Activated CD4-positive, alpha-beta T cell treated with anti-CD3 and anti-CD28 coated beads, Interleukin-2, amount 10 ng/mL, durations not matched to agents 7 days and 5 days (primary cell): ENCODE results near the gene TENM4. TPM values are rescaled to one million over a fixed set of nuclear protein-coding genes. Genes with fewer than 3 reads are reported as not detected.

Source experiments
- CTCF ChIA-PET: fragments of 350-600 bp; sonication (Branson Sonifier 250); formaldehyde crosslinking; loops from one replicate; lab custom pipeline; 2021; ENCODE audit warnings: antibody characterized with exemption; lab: Charles Lee
- POLR2A ChIA-PET: fragments of 350-600 bp; sonication (Branson Sonifier 250); formaldehyde crosslinking; loops from one replicate; lab custom pipeline; 2021; ENCODE audit warnings: antibody characterized with exemption; lab: Charles Lee
- DNase-seq: peaks from one replicate; pipeline ENCODE4 v3.0.0-alpha.2; 2020
- H3K27ac Mint-ChIP-seq: one replicate; pipeline ENCODE4 v1.8.0; 2021; ENCODE audit warnings: mild to moderate bottlenecking, moderate library complexity, mixed read lengths
- H3K27me3 Mint-ChIP-seq: one replicate; pipeline ENCODE4 v1.8.0; 2021; ENCODE audit warnings: mixed read lengths
- H3K36me3 Mint-ChIP-seq: one replicate; pipeline ENCODE4 v1.8.0; 2021; ENCODE audit warnings: low read depth, mixed read lengths
- H3K4me1 Mint-ChIP-seq: one replicate; pipeline ENCODE4 v1.8.0; 2021; ENCODE audit warnings: mixed read lengths
- H3K4me3 Mint-ChIP-seq: one replicate; pipeline ENCODE4 v1.8.0; 2021; ENCODE audit warnings: mild to moderate bottlenecking, moderate library complexity, mixed read lengths
- H3K9me3 Mint-ChIP-seq: one replicate; pipeline ENCODE4 v1.8.0; 2021; ENCODE audit warnings: mixed read lengths
- total RNA-seq, 2 experiments: library from RNA; stranded (reverse); gene quantifications; one replicate each; pipeline ENCODE4 v1.2.3, GENCODE V29; 2021

TENM4 gene
- total RNA-seq, 2 experiments from 2014 or later = not detected

DNA sequence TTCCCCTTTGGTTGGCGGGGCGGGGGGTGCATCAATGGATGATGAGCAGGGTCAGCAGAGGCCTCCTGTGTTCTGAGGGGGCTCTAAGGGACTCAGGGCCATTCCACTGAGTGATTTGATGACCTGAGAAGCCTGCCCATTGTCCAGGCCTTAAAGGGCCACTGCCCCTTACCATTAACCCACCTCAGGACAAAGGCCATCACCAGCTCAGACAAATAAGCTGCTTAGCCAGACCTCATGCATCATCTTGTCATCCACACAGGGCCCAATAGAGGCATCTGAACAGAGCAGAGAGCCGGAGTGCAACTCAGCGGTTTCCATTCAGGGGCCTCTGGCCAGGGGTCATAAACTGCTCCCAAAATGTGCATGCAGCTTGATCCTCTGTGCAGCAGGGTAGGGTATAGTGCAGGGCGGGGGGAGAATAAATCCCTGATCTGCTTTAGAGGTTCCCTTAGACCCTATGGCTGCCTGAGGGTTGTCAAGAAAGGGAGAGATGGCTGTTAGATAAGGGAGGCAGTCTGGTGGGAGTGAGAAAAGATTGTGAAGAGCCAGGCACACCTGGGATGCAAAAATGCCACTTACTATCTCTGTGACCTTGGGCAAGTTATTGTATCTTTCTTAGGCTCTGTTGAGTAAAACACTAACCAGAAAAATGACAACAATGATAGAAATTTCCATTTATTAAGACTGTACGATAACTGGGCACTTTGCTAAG, 490.7 kb downstream of the TENM4 start:
- H3K36me3 Mint-ChIP-seq = no peaks in the 10 kb centered on the region

DNA sequence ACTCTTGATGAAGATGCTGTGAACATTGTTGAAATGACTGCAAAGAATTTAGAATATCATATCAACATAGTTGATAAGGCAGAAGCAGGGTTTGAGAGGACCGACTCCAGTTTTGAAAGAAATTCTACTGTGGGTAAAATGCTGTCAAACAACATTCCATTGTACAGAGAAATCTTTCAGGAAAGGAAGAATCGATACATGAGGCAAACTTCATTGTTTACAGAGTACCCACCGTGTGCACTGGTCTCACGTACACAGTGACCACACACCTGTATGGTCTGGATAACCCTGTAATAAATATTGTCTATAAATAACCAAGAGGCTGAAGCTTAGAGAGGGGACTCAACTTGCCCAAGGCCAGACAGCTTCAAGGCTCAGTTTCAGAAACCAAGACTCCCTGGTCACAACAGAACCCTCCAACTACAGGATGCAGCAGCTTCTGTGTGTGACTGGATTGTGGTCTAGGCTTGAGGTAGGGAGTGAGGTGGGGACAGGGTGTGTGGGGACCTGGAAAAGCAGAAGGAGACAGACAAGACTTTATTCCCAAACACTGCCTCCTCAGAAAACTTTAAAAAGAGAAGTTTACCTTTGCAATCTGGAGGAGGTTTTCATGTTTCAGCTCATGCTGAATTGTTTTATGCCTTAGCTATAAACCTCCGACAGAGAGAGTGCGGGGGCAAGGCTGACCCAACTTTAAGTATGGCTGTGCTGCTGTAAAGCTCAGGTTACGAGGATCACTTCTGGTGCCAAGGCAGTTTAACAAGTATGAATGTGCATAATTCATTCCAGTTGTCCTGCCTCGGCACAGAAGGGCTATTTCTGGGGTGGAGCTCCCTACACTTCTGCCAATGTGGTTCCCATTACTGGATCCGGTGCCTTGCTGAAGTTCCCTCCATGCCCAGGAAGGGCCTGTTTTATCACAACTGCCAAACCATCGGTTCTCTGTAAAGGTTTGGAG, 493.6 kb downstream of the TENM4 start:
- H3K27ac Mint-ChIP-seq = no peak overlapping the region
- CTCF ChIA-PET = interaction anchor here (0.6 kb wide), 1 partner anchor 680 kb away, joined by 3 read pairs; no protein-coding TSS in a partner anchor
- no peak overlapping the region for H3K4me3 Mint-ChIP-seq
- H3K27me3 Mint-ChIP-seq = peaks cover 9% of the 10 kb centered on the region
- no peak for DNase-seq
- no peaks in the 10 kb centered on the region for H3K36me3 Mint-ChIP-seq
- H3K9me3 Mint-ChIP-seq = no peaks in the 10 kb centered on the region
- POLR2A ChIA-PET = no interaction called here
- no peaks in the 10 kb centered on the region for H3K4me1 Mint-ChIP-seq

More for the DNA sequence above, 490.7 kb downstream of the TENM4 start:
- H3K4me3 Mint-ChIP-seq = no peak overlapping the region
- DNase-seq = no peak
- ChIA-PET POLR2A (no interaction called here), CTCF (interaction anchor here (1.3 kb wide), 1 partner anchor 14 kb away, joined by 3 read pairs; no protein-coding TSS in a partner anchor)
- H3K27me3 Mint-ChIP-seq = peaks cover 10% of the 10 kb centered on the region
- H3K4me1 Mint-ChIP-seq = no peaks in the 10 kb centered on the region
- no peak overlapping the region for H3K27ac Mint-ChIP-seq
- no peaks in the 10 kb centered on the region for H3K9me3 Mint-ChIP-seq

DNA sequence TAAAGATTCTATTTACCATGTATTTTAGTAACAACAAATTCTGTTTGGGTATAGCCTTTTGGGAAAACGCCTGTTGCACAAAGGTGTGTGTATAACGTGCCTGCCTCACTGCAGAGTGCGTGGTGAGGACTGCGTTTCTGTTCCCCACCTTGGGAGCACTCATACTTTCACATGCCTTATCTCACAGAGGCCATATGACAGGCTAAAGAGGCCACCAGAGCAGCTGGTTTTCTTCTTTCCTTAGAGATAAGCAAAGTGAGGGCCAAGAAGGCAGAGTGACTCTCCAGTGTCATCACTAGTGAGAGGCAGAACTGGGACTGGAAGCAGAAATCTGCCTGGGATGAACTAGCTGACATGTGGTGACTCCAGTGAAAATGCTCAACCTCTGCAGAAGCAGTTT, 497.0 kb downstream of the TENM4 start:
- H3K27ac Mint-ChIP-seq = no peak overlapping the region
- H3K4me1 Mint-ChIP-seq = no peaks in the 10 kb centered on the region
- no peak overlapping the region for H3K4me3 Mint-ChIP-seq
- peaks cover 18% of the 10 kb centered on the region for H3K27me3 Mint-ChIP-seq
- ChIA-PET POLR2A (no interaction called here), CTCF (no interaction called here)
- H3K9me3 Mint-ChIP-seq = no peaks in the 10 kb centered on the region
- H3K36me3 Mint-ChIP-seq = no peaks in the 10 kb centered on the region
- no peak for DNase-seq

DNA sequence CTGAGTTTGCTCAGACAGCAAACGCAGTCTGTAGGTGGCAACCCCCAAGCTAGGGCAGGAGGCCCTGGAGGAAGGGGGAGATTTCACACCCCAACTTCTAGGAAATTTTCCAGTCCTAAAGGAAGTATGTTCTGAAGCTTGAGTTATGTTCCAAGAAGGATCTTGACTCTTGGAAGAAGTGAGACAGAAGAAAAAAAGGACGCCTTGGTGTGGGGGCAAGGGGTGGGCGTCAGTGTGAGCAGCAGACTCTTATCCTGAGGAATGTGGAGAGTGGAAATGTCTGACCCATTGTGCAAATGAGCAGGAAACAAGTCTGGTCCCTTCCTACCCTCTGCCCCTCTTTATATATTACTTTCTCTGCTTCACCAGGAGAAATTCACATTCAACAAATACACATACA, 497.7 kb downstream of the TENM4 start:
- no peak overlapping the region for H3K4me3 Mint-ChIP-seq
- no peak overlapping the region for H3K27ac Mint-ChIP-seq
- H3K27me3 Mint-ChIP-seq = peaks cover 19% of the 10 kb centered on the region
- H3K36me3 Mint-ChIP-seq = no peaks in the 10 kb centered on the region
- no peaks in the 10 kb centered on the region for H3K9me3 Mint-ChIP-seq
- no peak for DNase-seq
- H3K4me1 Mint-ChIP-seq = no peaks in the 10 kb centered on the region
- CTCF ChIA-PET = no interaction called here
- POLR2A ChIA-PET = no interaction called here

DNA sequence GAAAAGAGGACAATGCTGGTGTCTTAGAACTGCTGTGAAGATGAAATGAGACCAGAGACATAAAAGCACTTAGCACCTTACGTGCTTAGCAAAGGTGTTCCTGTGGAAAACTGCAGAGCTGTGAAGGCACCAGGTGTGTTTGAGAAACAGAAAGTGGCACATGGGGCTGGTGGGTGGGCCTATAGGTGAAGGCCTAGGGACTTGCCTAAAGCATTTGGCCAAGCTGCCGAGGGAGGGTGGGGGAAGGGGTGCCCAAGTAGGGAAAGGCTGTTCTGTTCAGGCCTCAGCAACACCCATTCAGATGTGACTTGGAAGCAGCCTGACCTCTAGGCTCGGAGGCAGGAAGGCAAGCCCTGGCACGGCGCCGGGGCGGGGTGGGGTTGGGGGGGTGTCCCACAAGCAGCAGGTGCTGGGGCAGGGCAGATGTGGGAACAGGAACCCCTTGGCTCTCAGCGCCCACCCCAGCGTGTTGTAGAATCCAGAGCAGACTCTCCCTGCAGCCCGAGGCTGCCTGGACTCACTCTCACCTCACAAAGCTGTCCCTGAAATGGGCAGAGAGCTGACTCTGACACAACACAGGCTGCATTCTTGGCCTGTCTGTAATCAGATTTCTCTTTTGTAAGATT, 499.5 kb downstream of the TENM4 start:
- Mint-ChIP-seq H3K4me3 (no peak overlapping the region), H3K9me3 (no peaks in the 10 kb centered on the region), H3K27me3 (peaks cover 17% of the 10 kb centered on the region), H3K36me3 (no peaks in the 10 kb centered on the region), H3K4me1 (no peaks in the 10 kb centered on the region), H3K27ac (no peak overlapping the region)
- ChIA-PET POLR2A (no interaction called here), CTCF (no interaction called here)
- no peak for DNase-seq

DNA sequence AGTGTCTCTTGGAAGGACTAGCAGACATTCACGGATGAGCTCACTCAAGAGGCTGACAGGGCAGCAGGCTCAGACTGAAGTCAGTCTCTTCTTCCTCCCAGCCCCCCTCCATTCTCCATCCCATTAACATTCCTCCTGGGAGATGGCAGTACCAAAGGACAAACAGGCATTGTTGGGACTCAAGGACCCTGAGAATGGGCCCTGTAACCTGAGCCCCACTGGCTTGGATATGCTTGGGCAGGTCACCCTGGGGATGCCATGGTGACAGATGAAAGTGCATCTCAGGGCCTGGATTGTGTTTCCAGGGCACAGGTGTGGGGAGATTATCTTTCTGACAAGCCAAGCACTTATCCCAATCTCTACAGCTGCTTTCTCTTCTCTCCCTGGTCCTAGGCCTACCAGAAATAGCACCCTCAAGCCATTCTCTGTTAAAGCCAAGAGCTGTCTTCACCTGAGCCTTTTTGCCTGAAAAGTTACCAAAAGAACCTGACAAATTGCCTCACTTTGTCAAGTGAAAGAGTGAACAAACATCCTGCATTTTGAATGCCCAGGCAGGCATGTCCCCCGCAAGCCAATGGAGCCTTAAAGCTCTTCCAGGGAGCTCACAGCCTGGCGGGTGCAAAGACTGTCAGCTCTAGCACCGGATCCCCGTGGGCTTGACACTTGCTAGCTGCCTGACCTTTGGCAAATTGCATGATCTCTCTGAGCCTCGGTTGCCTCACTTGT, 500.2 kb downstream of the TENM4 start:
- Mint-ChIP-seq H3K36me3 (no peaks in the 10 kb centered on the region), H3K4me3 (no peak overlapping the region), H3K27ac (no peak overlapping the region), H3K9me3 (no peaks in the 10 kb centered on the region), H3K27me3 (peaks cover 17% of the 10 kb centered on the region), H3K4me1 (no peaks in the 10 kb centered on the region)
- DNase-seq = no peak
- CTCF ChIA-PET = no interaction called here
- POLR2A ChIA-PET = no interaction called here

DNA sequence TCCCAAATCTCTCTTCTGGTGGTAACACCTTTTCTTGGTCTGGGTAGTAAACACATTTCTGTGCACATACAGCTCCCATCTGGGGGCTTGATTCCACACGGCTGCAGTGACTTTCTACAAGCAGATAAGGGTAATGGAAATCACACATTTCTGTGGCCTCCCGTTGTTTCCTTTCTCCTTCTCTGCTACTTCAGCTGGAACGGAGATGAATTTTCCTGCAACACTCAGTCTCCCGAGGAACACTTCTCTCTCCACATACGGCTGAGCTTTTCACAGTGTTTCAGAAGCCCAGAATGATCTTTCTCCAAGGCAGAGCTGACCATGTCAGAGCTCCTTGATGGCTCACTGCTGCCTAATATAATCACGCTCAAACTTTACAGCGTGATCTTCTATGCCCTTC, 501.9 kb downstream of the TENM4 start:
- POLR2A ChIA-PET = no interaction called here
- Mint-ChIP-seq H3K4me3 (no peak overlapping the region), H3K27ac (no peak overlapping the region), H3K36me3 (no peaks in the 10 kb centered on the region), H3K9me3 (no peaks in the 10 kb centered on the region), H3K4me1 (no peaks in the 10 kb centered on the region), H3K27me3 (peaks cover 16% of the 10 kb centered on the region)
- CTCF ChIA-PET = interaction anchor here (1.1 kb wide), 1 partner anchor 26 kb away, joined by 3 read pairs; no protein-coding TSS in a partner anchor
- no peak for DNase-seq

DNA sequence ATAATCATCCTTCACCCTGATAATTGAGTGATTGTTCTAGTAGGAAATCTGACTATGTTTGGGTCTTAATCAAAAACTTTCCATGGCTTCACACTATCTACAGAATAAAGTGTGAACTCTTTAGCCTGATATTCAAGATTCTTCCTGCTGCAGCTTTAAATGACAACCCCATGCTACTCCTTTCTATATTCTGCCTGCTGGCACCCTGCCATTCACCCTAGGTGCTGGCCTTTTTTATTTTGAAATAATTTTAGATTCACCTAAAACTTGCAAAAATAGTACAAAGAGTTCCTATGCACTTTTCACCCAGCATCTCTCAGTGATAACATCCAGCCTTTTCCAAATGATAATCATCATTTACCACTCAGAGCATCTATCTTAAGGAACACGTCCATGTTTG, 502.8 kb downstream of the TENM4 start:
- ChIA-PET CTCF (no interaction called here), POLR2A (no interaction called here)
- Mint-ChIP-seq H3K9me3 (no peaks in the 10 kb centered on the region), H3K36me3 (no peaks in the 10 kb centered on the region), H3K27me3 (peaks cover 13% of the 10 kb centered on the region), H3K4me1 (no peaks in the 10 kb centered on the region), H3K27ac (no peak overlapping the region), H3K4me3 (no peak overlapping the region)
- DNase-seq = no peak

DNA sequence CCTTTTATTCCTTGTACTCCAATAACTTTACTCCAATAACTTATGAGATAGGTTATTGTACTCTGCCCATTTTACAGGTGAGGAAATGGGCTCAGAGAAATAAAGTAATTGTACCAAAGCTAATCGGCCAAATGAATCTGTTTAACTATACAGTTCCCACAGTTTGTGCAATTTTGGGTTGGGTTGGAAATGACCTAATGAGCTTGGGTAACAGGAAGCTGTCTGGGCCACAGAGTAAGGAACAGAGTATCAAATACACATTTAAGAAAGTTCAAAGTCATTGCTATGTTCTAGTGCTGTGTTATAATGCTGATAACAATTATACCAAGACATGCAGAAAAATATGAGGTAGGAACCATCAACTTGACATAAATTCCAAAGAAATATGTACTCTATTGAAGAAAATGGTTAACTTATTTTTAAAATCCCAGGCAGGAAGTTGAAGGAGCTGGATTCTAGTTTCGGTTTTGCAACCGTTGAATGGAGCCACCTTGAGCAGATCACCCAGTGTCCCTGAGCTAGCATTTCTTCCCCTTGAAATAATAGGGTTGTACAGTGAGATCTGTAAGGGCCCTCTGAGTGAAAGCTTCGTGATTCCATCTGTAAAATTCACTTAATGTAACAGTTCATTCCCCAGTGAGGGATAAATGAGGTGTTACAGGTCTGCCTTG, 505.3 kb downstream of the TENM4 start:
- ChIA-PET POLR2A (no interaction called here), CTCF (no interaction called here)
- Mint-ChIP-seq H3K4me3 (no peak overlapping the region), H3K27me3 (peaks cover 11% of the 10 kb centered on the region), H3K36me3 (no peaks in the 10 kb centered on the region), H3K9me3 (no peaks in the 10 kb centered on the region), H3K4me1 (no peaks in the 10 kb centered on the region), H3K27ac (no peak overlapping the region)
- DNase-seq = no peak

DNA sequence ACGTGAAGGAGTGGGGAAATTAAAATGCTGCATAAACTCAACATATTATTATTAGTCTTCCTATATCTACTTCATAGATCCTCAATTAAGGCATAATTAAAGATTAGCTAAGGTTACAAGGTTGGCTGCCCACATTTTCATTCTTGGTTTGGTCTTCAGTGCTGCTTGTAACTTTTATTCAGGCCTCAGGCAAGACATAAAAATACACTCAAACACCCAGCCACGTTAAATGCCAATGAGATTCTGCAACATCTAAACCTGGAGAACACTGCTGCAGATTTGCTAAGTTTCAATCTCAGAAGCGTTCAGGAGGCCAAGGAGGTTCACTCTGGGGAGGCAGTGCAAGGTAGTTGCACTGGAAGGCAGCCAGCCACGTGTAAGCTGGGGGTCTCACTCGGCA, 507.5 kb downstream of the TENM4 start:
- H3K36me3 Mint-ChIP-seq = no peaks in the 10 kb centered on the region
- DNase-seq = no peak
- no peaks in the 10 kb centered on the region for H3K9me3 Mint-ChIP-seq
- CTCF ChIA-PET = no interaction called here
- no peak overlapping the region for H3K4me3 Mint-ChIP-seq
- no peak overlapping the region for H3K27ac Mint-ChIP-seq
- H3K27me3 Mint-ChIP-seq = peaks cover 14% of the 10 kb centered on the region
- no peaks in the 10 kb centered on the region for H3K4me1 Mint-ChIP-seq
- POLR2A ChIA-PET = no interaction called here

DNA sequence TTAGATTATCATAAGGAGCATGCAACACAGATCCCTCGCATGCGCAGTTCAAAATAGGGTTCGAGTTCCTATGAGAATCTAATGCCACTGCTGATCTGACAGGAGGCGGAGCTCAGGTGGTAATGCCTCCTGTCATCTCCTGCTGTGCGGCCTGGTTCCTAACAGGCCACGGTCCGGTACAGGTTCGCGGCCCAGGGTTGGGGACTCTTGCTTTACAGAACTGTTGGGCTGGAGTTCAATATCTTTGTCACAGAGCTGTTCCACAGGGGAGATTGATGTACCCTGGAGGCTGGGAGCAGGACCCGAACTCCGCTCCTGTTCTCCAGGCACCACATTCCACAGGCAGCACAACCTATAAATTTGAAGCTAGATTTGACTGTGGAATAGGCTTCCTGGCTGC, 508.1 kb downstream of the TENM4 start:
- Mint-ChIP-seq H3K9me3 (no peaks in the 10 kb centered on the region), H3K36me3 (no peaks in the 10 kb centered on the region), H3K4me3 (no peak overlapping the region), H3K27me3 (peaks cover 15% of the 10 kb centered on the region), H3K27ac (no peak overlapping the region), H3K4me1 (no peaks in the 10 kb centered on the region)
- POLR2A ChIA-PET = no interaction called here
- CTCF ChIA-PET = interaction anchor here (0.6 kb wide), 1 partner anchor 964 kb away, joined by 4 read pairs; no protein-coding TSS in a partner anchor
- DNase-seq = no peak

DNA sequence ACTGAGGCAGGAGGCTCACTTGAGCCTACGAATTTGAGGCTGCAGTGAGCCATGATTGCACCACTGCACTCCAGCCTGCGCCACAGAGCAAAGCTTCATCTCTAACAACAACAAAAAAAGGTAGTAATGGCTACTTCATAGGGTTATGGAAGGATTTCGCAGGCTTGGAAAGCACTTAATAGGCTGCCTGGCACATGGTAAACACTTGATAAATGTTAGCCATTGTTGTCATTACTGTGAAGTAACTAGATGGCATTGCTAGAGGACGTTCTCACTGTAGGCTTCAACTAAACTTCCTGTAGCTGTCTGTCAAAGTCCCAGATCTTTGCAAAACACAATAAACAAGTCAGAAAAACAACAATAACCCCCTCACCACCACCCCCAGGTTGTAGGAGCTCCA, 508.9 kb downstream of the TENM4 start:
- DNase-seq = no peak
- ChIA-PET POLR2A (no interaction called here), CTCF (no interaction called here)
- Mint-ChIP-seq H3K27ac (no peak overlapping the region), H3K4me1 (no peaks in the 10 kb centered on the region), H3K9me3 (no peaks in the 10 kb centered on the region), H3K36me3 (no peaks in the 10 kb centered on the region), H3K27me3 (peaks cover 16% of the 10 kb centered on the region), H3K4me3 (no peak overlapping the region)
